ENCODE results near the gene TCEANC2. TPM values are rescaled to one million over a fixed set of nuclear protein-coding genes. Genes with fewer than 3 reads are reported as not detected.
"Not testable (repeated sequence)": the region's sequence is repeated elsewhere in the genome, so short reads cannot be mapped to it uniquely, and the experiment has no call there.

Gene TCEANC2
- polyA plus RNA-seq, 1 donor from 2014 or later, result 4.4 TPM

DNA sequence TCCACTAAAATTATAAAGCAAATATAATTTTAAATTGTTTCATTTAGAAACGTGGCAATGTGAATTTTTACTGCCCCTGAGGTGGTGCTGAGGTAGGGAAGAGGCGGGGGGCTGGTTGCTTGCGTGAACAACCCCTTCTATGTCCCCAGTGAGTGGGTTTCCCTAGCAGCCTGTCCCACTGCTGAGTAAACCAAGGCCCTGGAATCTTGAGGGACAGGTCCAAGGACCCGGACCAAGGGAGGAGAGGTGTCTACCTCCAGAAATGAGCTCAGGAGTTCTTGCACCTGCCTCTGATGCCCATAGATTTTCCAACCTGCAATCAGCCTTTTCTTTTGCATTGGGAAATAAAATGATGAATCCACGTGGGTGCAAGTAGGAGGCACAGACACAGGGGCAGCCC lies 34.8 kb upstream of the TCEANC2 start:
- H3K4me2 ChIP-seq (ENCODE audit: low read length), result no peak overlapping the region
- H4K20me1 ChIP-seq (ENCODE audit: insufficient read depth), result no peaks in the 10 kb centered on the region
- no peaks in the 10 kb centered on the region for H3K9me2 ChIP-seq (ENCODE audit: insufficient read depth, low read length)
- TF ChIP-seq EP300 (conservative IDR thresholded peaks at IDR 0.05; ENCODE audit: poor library complexity, severe bottlenecking), result no peak
- no peak for TF ChIP-seq POLR2AphosphoS5 (IDR thresholded peaks at IDR 0.05)
- TF ChIP-seq, protein P1, sequence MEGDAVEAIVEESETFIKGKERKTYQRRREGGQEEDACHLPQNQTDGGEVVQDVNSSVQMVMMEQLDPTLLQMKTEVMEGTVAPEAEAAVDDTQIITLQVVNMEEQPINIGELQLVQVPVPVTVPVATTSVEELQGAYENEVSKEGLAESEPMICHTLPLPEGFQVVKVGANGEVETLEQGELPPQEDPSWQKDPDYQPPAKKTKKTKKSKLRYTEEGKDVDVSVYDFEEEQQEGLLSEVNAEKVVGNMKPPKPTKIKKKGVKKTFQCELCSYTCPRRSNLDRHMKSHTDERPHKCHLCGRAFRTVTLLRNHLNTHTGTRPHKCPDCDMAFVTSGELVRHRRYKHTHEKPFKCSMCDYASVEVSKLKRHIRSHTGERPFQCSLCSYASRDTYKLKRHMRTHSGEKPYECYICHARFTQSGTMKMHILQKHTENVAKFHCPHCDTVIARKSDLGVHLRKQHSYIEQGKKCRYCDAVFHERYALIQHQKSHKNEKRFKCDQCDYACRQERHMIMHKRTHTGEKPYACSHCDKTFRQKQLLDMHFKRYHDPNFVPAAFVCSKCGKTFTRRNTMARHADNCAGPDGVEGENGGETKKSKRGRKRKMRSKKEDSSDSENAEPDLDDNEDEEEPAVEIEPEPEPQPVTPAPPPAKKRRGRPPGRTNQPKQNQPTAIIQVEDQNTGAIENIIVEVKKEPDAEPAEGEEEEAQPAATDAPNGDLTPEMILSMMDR (IDR thresholded peaks at IDR 0.05; ENCODE audit: poor library complexity, severe bottlenecking), result no peak
- H3K79me2 ChIP-seq (replicated peaks; ENCODE audit: insufficient read depth, low read length), result no peaks in the 10 kb centered on the region
- H3K36me3 ChIP-seq (ENCODE audit: insufficient read depth, low read length), result no peaks in the 10 kb centered on the region
- H3K4me3 ChIP-seq (ENCODE audit: low read length), result no peak overlapping the region
- no peaks in the 10 kb centered on the region for H3K27me3 ChIP-seq (ENCODE audit: insufficient read depth, low read depth, low read length)
- H2AFZ ChIP-seq (ENCODE audit: low read depth, low read length), result no peak overlapping the region
- H3F3A ChIP-seq (ENCODE audit: insufficient read depth, low read length, poor library complexity, severe bottlenecking), result no peaks in the 10 kb centered on the region
- no peaks in the 10 kb centered on the region for H3K9me3 ChIP-seq (ENCODE audit: low read length)
- no peak overlapping the region for H3K9ac ChIP-seq (ENCODE audit: low read length)
- no peak overlapping the region for H3K27ac ChIP-seq (ENCODE audit: low read length)

DNA sequence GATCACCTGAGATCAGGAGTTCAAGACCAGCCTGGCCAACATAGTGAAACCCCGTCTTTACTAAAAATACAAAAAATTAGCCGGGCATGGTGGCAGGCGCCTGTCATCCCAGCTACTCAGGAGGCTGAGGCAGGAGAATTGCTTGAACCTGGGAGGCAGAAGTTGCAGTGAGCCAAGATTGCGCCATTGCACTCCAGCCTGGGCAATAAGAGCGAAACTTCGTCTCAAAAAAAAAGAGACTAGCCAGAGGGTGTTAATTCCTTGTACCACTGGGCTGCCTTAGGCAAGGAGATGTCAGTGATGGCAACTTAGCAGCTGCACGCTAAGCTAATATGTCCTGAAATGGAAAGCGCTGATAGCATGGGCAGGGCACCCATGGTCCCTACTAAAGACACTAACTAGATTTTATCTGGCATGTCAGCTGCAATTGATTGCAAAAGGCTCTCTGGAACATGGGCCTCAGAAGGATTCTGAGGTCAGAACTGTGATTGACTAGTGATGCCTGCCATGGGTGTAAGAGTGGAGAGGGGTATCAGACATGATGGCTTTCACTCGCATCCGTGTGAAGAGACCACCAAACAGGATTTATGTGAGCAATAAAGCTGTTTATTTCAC lies 33.7 kb upstream of the TCEANC2 start:
- H3F3A ChIP-seq (ENCODE audit: insufficient read depth, low read length, poor library complexity, severe bottlenecking); H3K27ac ChIP-seq (ENCODE audit: low read length); H3K36me3 ChIP-seq (ENCODE audit: insufficient read depth, low read length); H4K20me1 ChIP-seq (ENCODE audit: insufficient read depth); H3K4me2 ChIP-seq (ENCODE audit: low read length); H3K79me2 ChIP-seq (replicated peaks; ENCODE audit: insufficient read depth, low read length); H3K9me2 ChIP-seq (ENCODE audit: insufficient read depth, low read length); H3K4me3 ChIP-seq (ENCODE audit: low read length); H3K27me3 ChIP-seq (ENCODE audit: insufficient read depth, low read depth, low read length); H3K9me3 ChIP-seq (ENCODE audit: low read length); H2AFZ ChIP-seq (ENCODE audit: low read depth, low read length); H3K9ac ChIP-seq (ENCODE audit: low read length): not testable (repeated sequence)

DNA sequence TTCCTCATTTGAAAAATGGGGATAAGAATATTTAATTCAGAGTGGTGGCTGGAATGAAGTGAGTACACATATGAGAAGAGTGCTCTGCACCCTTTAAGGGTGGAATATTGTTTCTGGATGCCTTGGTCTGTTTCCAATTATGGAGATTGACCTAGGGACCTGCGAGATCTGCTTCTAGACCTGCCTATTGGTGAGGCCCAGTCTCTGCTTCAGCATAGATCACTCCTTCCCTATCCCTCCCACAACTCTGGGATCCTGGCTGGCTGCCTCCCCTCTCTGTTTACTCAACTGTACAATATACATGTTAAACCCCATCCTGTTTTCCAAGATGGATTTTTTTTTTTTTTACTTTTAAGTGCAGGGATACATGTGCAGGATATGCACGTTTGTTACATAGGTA lies 29.1 kb upstream of the TCEANC2 start:
- Histone ChIP-seq H3K79me2 (replicated peaks; ENCODE audit: insufficient read depth, low read length) (no peaks in the 10 kb centered on the region), H3K4me2 (ENCODE audit: low read length) (no peak overlapping the region), H3K9me3 (ENCODE audit: low read length) (no peaks in the 10 kb centered on the region), H3K27me3 (ENCODE audit: insufficient read depth, low read depth, low read length) (no peaks in the 10 kb centered on the region), H3K36me3 (ENCODE audit: insufficient read depth, low read length) (no peaks in the 10 kb centered on the region), H3K9ac (ENCODE audit: low read length) (no peak overlapping the region), H3K27ac (ENCODE audit: low read length) (no peak overlapping the region), H2AFZ (ENCODE audit: low read depth, low read length) (no peak overlapping the region), H3F3A (ENCODE audit: insufficient read depth, low read length, poor library complexity, severe bottlenecking) (no peaks in the 10 kb centered on the region), H3K4me3 (ENCODE audit: low read length) (no peak overlapping the region), H4K20me1 (ENCODE audit: insufficient read depth) (no peaks in the 10 kb centered on the region), H3K9me2 (ENCODE audit: insufficient read depth, low read length) (no peaks in the 10 kb centered on the region)
- TF ChIP-seq POLR2AphosphoS5 (IDR thresholded peaks at IDR 0.05) (no peak), EP300 (conservative IDR thresholded peaks at IDR 0.05; ENCODE audit: poor library complexity, severe bottlenecking) (no peak), RAD21 (conservative IDR thresholded peaks at IDR 0.05) (no peak), TAF1 (IDR thresholded peaks at IDR 0.05; ENCODE audit: low read depth) (no peak), EZH2 (IDR thresholded peaks at IDR 0.05; ENCODE audit: borderline replicate concordance, insufficient read depth, low read length, poor library complexity, severe bottlenecking) (no peak), SMC3 (conservative IDR thresholded peaks at IDR 0.05; ENCODE audit: poor library complexity) (no peak), MXI1 (conservative IDR thresholded peaks at IDR 0.05; ENCODE audit: poor library complexity, severe bottlenecking) (no peak)
- TF ChIP-seq, protein P1 (IDR thresholded peaks at IDR 0.05; ENCODE audit: poor library complexity, severe bottlenecking), result no peak
- TF ChIP-seq, protein P2, sequence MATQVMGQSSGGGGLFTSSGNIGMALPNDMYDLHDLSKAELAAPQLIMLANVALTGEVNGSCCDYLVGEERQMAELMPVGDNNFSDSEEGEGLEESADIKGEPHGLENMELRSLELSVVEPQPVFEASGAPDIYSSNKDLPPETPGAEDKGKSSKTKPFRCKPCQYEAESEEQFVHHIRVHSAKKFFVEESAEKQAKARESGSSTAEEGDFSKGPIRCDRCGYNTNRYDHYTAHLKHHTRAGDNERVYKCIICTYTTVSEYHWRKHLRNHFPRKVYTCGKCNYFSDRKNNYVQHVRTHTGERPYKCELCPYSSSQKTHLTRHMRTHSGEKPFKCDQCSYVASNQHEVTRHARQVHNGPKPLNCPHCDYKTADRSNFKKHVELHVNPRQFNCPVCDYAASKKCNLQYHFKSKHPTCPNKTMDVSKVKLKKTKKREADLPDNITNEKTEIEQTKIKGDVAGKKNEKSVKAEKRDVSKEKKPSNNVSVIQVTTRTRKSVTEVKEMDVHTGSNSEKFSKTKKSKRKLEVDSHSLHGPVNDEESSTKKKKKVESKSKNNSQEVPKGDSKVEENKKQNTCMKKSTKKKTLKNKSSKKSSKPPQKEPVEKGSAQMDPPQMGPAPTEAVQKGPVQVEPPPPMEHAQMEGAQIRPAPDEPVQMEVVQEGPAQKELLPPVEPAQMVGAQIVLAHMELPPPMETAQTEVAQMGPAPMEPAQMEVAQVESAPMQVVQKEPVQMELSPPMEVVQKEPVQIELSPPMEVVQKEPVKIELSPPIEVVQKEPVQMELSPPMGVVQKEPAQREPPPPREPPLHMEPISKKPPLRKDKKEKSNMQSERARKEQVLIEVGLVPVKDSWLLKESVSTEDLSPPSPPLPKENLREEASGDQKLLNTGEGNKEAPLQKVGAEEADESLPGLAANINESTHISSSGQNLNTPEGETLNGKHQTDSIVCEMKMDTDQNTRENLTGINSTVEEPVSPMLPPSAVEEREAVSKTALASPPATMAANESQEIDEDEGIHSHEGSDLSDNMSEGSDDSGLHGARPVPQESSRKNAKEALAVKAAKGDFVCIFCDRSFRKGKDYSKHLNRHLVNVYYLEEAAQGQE (IDR thresholded peaks at IDR 0.05; ENCODE audit: borderline replicate concordance), result no peak

DNA sequence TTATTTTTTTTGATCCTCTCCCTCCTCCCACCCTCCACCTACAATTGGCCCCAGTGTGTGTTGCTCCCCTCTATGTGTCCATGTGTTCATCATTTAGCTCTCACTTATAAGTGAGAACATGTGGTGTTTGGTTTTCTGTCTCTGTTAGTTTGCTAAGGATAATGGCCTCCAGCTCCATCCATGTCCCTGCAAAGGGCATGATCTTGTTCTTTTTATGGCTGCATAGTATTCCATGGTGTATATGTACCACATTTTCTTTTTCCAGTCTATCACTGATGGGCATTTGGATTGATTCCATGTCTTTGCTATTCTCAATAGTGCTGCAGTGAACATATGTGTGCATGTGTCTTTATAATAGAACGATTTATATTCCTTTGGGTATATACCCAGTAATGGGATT lies 28.6 kb upstream of the TCEANC2 start:
- not testable (repeated sequence) for H3F3A ChIP-seq (ENCODE audit: insufficient read depth, low read length, poor library complexity, severe bottlenecking); H3K9ac ChIP-seq (ENCODE audit: low read length); H4K20me1 ChIP-seq (ENCODE audit: insufficient read depth); H3K9me2 ChIP-seq (ENCODE audit: insufficient read depth, low read length); H3K27ac ChIP-seq (ENCODE audit: low read length); H3K79me2 ChIP-seq (replicated peaks; ENCODE audit: insufficient read depth, low read length); H2AFZ ChIP-seq (ENCODE audit: low read depth, low read length); H3K4me2 ChIP-seq (ENCODE audit: low read length); H3K4me3 ChIP-seq (ENCODE audit: low read length); H3K36me3 ChIP-seq (ENCODE audit: insufficient read depth, low read length); H3K27me3 ChIP-seq (ENCODE audit: insufficient read depth, low read depth, low read length); H3K9me3 ChIP-seq (ENCODE audit: low read length)
